NCI-H1092 treated with DMSO at 0.1 percent for 48 hours (cell line): ENCODE results near the gene MT4.

Experiments used
- DNase-seq: peaks from one replicate; lab custom pipeline; 2025; lab: John Stamatoyannopoulos, UW

The MT4 gene

GRCh38 chr16:56605475-56605874 is 40.6 kb downstream of the MT4 start:
- no peak for DNase-seq

DNA sequence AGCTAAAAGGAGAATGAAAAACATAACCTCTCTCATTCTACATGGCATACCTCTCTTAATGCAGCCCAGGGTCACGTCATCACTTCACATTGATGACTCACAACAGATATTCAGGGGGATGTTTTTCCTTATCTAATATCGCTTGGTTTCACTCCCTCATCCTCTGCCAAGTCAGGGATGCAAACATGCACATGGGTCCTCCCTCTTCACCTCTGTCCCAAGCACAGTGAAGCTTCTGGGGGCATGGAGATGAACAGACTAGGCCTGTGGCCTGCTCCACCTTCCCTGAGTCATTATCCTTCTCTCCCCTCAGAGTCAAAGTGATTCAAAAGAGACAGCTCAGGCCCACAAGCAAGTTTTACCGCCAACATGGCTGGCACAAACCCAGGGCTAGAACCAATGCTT is 41.2 kb downstream of the MT4 start:
- DNase-seq: no peak

DNA sequence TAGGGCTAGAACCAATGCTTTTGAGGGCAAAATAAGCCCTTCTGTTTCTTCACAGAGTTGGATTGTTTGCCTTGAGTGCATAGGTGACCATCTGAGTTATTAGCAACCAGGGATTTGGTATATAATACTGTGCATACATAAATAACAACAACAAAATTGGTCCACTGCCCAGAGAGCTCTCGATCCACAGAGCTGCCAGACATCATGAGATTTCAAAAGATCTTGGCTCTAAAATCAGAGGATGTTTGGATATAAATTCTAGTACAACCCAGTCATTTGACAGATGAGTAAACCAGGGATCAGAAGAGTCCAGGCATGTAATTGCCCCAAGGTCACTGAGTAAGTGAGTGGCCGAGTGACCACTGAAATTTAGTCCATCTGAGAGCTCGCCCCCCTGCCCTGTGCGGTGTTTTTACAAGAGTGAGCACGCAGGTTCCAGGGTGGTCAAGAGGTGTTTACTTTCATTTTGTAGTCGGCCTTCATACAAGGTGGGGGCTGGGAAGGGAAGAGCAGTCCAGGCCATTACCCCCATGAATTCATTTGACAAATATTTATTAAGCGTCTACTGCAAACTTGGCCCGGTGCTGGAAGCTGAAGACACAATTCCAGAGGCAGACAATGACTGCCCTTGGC is 41.7 kb downstream of the MT4 start:
- DNase-seq: peak; percentile 56

- no peak for DNase-seq
These were observed 42.3 kb downstream of the MT4 start for GRCh38 chr16:56607109-56607618.

GRCh38 chr16:56607675-56608042 is 42.8 kb downstream of the MT4 start:
- no peak for DNase-seq

GRCh38 chr16:56608043-56608875 is 43.4 kb downstream of the MT4 start, which contains the start of gene MT2A:
TSS of gene MT2A (plus strand) at chr16:56608584. CDS start at chr16:56608656, 72 bp downstream.
- peak; percentile 18 for DNase-seq

GRCh38 chr16:56608876-56609462 is 44.1 kb downstream of the MT4 start:
- no peak for DNase-seq

DNA sequence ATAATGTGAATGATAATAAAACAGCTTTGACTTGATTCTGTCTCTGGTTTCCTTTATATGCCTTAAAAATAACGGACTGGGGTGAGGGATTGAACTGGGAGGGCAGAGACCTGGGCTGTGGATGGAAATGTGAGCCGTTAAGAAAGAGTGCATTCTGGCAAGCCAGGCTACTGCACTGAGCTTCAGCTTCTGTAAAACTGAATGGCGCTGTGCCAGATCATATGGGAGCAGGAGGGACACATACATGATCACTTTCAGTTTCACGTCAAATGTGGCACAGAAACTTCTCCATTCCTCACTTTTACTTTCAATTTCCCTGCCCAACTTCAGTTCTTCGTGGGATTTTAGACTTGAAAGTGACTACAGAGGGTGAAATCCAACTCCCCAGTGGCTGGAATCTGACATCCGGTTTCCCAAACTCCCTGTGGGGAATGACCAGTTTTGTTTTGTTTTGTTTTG is 44.6 kb downstream of the MT4 start:
- peak; percentile 55 for DNase-seq

DNA sequence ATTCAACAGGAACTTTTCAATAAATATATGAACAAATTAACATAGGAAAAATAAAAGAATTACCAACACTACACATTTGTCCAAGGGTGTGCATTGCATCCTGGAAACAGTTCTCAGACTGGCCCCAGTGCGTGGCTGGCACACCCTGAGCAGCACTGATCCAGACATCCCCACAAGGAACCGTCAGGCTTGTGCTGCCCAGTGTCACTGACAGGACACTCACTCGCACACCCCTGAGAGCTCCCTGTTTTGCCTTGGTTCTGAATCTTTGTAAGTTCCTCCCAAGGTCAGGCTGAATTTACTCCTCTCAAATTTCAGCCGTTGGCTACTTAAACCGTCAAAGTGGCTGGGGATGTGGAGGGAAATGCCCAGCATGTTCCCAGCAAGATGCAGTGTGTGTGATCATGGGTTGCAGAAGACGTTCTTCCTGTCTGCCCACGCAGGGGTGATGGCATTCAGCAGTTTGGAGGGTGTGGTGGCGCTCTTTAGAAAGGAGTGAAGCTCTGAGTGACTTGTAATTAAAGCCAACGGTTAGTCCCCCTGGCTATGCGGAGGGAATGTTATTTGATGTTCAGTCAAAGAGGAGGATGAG is 45.2 kb downstream of the MT4 start:
- DNase-seq: no peak

GRCh38 chr16:56610609-56611111 is 45.8 kb downstream of the MT4 start:
- DNase-seq: no peak

- no peak for DNase-seq
These were observed 46.5 kb downstream of the MT4 start for GRCh38 chr16:56611281-56611833.

DNA sequence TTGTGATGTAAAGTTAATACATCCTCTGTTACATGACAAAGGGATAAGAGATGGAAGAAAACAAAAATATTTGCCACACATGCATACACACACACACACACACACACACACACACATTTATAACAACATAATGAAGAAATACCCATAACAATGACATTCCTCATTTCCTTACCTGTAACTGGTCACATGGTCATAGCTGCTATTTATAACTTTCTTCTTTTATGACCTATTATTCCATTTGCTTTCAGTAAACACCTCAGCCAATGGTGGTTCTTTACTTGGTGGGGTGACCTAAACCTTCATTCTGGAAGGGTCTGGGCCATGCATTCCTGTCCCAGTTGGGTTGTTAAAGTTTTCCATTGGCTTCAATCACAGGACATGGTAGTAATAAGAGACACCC is 48.8 kb downstream of the MT4 start:
- DNase-seq: no peak

DNA sequence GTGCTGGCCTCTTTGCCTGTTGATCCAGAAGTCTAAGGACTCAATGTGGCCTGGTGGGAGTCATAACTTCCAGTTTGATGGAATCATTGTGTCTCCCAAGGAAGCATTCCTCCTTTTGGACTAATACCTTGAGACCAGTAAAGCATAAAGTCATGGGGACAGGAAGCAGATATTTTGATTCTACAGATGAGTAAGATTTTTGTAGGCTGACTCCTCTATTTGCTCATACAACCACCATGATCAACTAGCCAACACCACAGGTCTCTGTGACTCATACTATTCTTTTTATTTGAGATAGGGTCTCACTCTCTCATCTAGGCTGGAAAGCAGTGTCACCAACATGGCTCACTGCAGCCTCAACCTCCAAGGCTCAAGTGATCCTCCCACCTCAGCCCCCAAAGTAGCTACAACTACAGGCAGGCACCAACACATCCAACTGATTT is 49.7 kb downstream of the MT4 start:
- no peak for DNase-seq

DNA sequence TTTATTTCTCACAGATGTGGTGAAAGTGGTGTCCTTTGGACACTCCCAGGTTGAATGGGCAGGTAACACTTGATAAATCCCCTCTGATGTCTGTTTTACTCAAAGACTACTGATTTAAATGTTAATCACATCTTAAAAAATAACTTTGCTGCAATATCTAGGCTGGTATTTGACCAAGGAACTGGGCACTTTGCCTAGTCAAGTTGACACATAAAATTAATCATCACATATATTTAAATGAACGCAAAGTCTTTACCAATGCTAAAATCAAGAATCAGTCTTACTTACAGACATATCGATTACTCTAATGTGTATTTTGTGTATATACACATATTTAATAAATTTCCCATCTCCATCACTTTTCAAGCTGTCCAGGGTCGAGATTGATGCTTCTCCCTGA is 50.5 kb downstream of the MT4 start:
- DNase-seq: no peak

- no peak for DNase-seq
These were observed 51.8 kb downstream of the MT4 start for GRCh38 chr16:56616608-56617211.

DNA sequence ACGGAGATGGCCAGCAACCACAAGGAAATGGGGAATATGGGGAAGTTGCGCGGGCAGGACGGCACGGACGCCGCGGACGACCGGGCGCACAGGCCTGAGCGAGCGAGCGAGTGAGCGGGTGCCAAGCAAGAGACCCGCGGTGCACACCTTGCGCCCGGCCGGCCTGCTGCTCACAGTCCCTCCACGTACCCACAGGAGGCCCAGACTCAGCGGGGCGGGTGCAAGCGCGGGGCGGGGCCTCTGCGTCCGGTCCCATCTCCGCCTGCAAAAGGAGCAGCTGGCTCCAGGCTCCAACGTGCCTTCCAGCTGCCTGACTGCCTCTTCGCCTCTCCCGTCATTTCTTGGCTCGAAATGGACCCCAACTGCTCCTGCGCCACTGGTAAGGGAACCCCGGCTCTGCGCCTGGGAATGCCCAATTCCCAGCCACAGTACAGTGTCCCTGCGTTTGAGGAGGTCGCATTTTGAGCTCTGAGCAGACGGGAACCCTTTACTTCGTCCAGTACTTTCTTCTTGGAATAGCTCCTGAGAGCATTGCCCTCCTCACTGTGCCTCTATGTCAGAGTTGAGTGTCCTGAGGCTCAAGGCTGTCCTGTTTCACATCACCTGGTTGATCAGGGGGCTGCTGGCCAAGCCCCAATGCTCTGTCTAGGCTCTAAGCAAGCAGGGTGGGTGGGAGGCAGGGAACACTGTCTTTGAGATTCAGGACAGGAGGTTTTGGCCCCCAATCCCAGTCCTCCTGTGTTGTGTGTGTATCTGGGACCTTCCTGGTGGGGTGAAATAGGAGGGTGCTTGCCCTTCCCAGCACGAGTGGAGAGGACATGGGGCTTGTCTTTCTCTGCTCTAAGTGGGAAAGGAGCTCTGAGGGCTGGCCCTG is 52.6 kb downstream of the MT4 start:
- no peak for DNase-seq

GRCh38 chr16:56618138-56618537 is 53.3 kb downstream of the MT4 start:
- DNase-seq: no peak
